HEK293T (cell line): Measurements from ENCODE around the gene TTC39B.

ENCODE experiments used
- BHLHE40 ChIP-seq: fragments of 450-650 bp; IDR thresholded peaks from 2 replicates; pipeline ENCODE4 v1.6.1; 2016; ENCODE audit warnings: mild to moderate bottlenecking, moderate library complexity, borderline replicate concordance
- HDGF ChIP-seq: fragments of 450-650 bp; IDR thresholded peaks from 2 replicates; pipeline ENCODE4 v1.6.1; 2017; ENCODE audit warnings: antibody characterized with exemption, borderline replicate concordance
- L3MBTL2 ChIP-seq: fragments of 450-650 bp; conservative IDR thresholded peaks from 2 replicates; pipeline ENCODE4 v1.6.1; 2016; ENCODE audit warnings: mild to moderate bottlenecking
- SP1 ChIP-seq: fragments of 450-650 bp; IDR thresholded peaks from 2 replicates; pipeline ENCODE4 v1.6.1; 2017
- SUZ12 ChIP-seq: fragments of 450-650 bp; IDR thresholded peaks from 2 replicates; pipeline ENCODE4 v1.6.1; 2016; ENCODE audit warnings: mild to moderate bottlenecking
- TARDBP ChIP-seq: fragments of 450-650 bp; IDR thresholded peaks from 2 replicates; pipeline ENCODE4 v1.6.1; 2016

DNA sequence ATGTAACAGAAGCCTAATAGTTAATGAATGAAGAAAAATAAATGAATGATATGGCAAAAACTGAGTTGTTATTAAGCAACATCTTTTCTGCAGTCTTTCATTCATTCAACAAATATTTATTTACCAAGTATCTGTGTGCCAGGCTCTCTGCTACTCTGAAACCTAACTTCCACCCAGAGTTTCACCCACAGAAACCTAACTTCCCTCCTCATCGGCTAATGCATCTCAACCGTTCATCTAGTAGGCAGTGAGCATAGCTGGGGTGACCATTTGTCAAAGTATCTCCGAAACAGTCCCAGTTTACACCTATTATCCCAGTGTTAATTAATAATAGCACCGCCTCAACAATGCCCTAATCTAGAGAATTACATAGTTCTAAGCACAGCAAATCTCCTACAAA is 1.5 kb downstream of the TTC39B start:
- TF ChIP-seq BHLHE40 (no peak), SP1 (no peak), L3MBTL2 (no peak), SUZ12 (no peak), TARDBP (no peak), HDGF (no peak)
